C1 segment of cervical spinal cord (tissue), 14 donors: ENCODE results near the gene MOB3A.
"Not testable (repeated sequence)": the region's sequence is repeated elsewhere in the genome, so short reads cannot be mapped to it uniquely, and the experiment has no call there.

Source experiments
- DNase-seq, 14 donors: peaks; one replicate each; lab custom pipeline; 2025; lab: John Stamatoyannopoulos, UW

The MOB3A gene

DNA sequence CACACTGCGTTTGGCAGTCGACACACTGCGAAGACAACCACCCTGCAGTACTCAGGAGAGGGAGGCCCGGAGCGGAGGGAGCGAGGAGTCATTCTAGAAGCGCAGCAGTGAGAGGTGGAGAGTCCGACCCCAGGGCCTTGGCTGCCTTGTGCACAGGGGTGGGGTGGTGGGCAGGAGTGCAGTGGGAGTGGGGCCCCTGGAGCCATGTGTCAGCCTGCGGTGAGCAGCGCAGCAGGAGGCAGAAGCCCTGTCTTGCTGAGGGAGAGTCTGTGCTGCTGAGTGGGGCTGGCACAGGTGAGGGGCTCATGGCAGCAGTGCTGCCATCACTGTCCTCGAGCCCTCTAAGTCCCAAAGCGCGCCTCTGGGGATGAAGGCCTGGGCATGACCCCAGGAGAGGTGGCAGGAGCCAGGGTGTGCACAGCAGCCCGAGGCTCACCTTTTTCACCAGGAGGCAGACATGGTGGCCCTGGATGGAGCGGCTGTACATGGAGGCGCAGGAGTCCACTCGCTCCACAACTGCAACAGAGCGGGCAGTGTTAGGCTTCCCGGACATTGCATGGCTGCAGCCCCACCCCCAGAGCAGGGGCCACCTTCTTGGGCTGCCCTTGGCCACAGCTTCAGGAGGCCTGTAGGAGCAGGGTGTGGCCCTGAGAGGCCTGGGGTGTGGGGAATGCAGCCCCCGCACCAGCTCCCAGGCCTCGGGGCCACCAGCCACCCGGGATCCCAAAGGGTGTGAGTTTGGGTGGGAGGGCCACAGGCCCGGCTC lies 12.3 kb upstream of the MOB3A start:
- DNase-seq: no peak

DNA sequence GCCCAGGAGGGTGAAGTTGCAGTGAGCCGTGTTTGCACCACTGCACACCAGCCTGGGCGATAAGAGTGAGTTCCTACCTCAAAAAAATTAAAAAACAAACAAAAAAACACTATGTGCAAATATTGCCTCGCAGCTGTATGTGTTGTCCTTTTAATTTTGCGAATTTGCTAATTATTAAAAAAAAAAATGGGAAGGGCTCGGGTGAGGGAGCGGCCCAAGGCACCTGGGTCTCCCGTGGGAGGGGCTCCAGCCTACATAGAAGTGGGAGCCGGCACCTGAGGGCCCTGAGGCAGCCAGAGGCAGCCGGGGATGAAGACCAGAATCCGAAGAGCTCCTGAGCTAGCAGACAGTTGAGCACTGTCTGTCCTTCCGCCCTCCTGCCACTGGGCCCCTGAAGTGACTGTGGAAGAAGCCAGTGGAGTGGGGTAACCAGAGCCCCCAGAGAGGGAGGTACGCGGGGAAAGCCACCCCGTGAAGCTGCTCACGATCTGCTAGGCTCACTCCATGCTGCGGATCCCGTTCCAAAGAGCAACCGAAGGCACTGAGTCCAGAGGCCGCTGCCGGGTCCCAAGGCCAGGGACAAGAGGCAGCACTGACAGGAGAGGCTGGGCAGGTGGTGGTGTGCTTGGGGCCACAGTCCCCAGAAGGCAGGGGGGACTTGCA lies 7.0 kb upstream of the MOB3A start:
- DNase-seq: no peak

DNA sequence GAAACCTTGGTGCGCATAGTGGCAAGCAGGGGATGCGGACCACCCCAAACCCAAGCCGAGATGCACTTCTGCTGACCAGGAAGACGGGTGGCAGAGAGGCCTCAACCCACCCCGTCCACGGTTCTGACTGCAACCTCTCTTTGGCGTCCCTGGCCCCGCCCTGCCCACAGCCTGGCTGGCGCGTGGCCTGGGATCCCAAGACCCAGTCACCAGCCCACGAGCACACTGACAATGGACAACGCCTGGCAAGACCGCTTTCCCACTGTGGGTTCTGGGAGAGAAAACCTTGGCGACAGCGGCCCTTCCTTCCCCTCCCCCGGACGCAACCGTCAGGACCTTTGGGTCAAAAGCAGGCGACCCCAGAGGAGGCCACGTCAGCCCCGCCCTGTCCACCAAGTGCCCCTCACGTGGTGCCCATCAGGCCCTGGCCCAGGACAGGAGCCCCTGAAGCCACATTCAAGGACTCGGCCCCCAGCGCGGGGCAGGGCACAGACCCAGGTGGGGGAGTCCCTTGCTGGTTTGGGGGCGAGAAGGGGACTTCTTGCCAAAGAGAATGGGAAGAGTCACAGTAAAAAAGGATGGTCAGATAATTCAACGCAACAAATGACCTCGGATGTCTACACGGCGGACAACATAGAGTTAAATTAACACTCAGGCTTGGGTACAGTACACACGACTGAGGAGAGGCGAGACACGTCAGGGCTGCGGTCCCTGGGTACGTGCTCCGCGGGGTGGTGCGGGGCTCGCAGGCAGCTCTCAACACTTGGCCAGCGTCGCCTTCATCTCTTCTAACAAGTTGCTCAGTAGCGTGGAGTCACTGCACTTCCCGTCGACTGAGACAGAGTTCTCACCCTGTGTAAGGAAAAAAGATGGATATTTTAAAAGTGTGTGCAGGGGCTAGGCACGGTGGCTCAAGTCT lies 5.5 kb upstream of the MOB3A start:
- DNase-seq: peak in 9 of 14 donors; percentile 5 to 74 (median 30)

DNA sequence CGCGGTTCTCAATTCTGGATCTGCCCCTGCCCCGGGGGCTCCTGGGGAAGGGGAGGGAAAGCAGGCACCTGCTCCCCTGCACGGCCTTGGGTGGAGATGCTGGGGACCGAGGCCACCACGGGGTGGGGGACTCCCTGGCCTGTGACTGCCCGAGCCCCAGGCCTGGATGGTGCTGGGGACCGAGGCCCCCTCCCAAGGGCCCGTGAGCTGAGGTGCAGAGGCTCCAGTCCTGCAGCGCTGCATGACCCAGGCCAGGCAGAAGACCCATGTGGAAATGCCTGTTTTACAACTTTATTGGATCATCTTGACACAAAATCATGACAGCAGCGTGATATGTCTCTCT lies 4.6 kb upstream of the MOB3A start:
- DNase-seq: no peak

DNA sequence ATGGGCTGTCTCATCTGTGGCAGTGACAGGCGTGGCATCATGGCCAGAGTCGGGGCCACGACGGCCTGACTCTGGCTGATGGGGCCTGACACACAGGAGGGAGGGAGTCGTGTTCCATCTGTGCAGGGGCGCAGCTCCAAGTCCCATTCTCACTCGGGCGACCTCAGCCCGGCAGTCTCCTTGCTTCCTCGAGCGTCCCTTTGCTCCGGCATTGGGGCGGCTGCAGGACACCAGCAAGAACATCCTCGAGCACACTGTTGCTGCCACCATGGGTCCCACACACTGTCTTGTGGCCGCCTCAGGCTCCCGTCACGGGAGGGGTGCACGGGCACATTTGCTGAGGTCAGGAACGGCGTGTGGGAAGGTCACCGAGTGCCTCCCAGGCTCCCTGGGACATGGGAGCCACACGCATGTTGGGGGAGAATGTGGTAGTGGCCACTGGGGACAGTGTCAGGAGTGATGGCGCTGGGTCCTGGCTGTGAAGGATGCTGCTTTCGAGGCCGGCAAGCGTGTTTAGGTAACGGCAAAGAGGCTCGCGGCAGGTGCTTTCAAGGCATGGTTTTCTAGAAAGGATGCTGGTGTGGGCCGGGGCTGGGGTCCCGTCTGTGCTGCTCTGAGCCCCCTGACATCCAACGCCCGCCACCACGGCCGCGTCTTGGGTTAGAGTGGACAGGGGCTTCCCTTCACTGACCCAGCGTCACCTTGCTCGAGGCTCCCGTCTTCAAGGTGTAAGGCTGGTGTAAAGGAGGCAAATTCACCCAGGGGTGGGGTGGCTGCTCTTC lies 4.0 kb upstream of the MOB3A start:
- no peak for DNase-seq

- no peak for DNase-seq
Measured at GRCh38 chr19:2099054-2099501, 3.0 kb upstream of the MOB3A start.

GRCh38 chr19:2097886-2098327 lies 1.8 kb upstream of the MOB3A start:
- no peak for DNase-seq

DNA sequence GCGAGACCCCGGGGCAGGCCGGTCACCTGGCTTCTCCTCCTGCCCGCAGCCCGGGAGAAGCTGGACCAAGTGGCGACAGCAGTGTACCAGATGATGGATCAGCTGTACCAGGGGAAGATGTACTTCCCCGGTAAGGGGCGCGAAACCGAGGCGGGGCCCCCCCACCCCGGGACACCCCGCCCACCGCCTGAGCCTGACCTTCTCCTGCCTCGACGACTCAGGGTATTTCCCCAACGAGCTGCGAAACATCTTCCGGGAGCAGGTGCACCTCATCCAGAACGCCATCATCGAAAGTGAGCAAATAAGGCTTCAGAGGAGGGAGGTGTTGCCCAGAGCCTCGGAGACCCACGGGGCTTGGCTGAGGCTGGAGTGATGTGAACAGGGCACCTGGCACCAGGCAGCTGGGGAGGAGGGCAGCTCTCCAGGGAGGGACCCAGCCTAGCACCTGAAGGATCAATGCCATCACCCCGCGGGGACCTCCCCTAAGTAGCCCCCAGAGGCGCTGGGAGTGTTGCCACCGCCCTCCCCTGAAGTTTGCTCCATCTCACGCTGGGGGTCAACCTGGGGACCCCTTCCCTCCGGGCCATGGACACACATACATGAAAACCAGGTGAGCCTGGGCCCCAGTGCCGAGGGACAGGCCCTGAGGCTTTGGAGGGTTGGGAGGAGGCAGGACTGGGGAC lies 1.2 kb upstream of the MOB3A start:
- DNase-seq: no peak

GRCh38 chr19:2096480-2097202 lies 515 bp upstream of the MOB3A start, which contains the start of gene IZUMO4:
Gene IZUMO4, plus strand, starts transcription at chr19:2096915. Its CDS starts 31 bp downstream, at chr19:2096946.
- DNase-seq: peak; percentile 78 to 100 (median 99)

DNA sequence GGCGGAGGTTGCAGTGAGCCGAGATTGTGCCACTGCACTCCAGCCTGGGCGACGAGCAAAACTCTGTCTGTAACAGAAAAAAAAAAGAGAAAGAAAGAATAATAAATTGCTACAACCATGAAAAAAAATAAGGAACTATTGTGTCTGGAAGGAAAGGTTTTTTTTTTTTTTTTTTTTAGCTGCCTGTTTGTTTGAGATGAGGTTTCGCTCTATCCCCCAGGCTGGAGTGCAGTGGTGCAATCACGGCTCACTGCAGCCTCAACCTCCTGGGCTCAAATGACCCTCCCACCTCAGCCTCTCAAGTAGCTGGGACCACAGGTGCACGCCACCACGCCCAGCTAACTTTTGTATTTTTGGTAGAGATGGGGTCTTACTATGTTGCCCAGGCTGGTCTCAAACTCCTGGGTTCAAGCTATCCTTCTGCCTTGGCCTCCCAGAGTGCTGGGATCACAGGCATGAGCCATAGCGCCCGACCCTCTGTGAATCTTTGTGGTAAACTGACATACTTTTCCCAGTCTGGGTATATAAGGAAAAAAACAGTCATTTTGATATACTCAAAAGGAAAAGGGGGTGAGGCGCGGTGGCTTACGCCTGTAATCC lies 4.1 kb downstream of the MOB3A start:
- not testable (repeated sequence) for DNase-seq

GRCh38 chr19:2089727-2090053 lies 6.4 kb downstream of the MOB3A start:
- DNase-seq: no peak

DNA sequence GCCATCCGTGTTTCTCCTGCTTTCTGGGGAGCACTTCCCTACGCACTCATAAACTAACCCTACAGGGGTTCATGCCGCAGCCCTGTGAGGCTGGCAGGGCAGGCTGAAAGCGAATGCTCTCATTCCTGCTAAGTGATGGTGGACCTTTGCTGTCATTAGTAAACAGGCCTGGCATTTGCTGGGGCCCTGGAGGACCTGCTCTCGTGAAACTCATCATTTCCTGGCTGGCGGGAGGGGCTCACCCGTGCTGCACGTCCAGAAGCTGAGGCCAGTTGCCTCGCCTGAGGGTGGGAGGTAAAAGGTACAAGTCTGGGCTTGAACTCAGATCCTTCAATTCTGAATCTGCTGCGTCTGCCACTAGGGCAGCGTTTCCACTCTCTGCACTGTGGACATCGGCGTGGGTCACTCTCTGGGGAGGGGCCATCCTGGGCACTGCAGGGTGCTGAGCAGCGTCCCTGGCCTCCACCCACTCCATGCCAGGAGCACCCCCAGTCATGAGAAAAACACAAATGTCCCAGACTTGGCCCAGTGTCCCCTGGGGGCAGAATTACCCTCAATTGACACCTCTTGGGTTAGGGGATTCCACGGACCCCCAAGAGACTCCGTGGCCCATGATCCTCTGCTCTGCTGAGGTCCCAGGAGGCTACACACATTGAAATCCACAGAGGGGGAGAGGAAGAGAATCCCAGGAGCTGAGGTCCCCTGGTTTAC lies 7.0 kb downstream of the MOB3A start:
- DNase-seq: no peak

- DNase-seq: no peak
Measured at GRCh38 chr19:2087621-2088100, 8.5 kb downstream of the MOB3A start.

GRCh38 chr19:2086695-2087620 lies 9.2 kb downstream of the MOB3A start:
- not testable (repeated sequence) for DNase-seq

GRCh38 chr19:2084993-2085720 lies 11.0 kb downstream of the MOB3A start:
- DNase-seq: peak in 4 of 14 donors; percentile 4 to 44 (median 18)

GRCh38 chr19:2083174-2083854 lies 12.8 kb downstream of the MOB3A start:
- DNase-seq: no peak
